ENCODE results near the gene DHODH.
"Not testable (repeated sequence)": the region's sequence is repeated elsewhere in the genome, so short reads cannot be mapped to it uniquely, and the experiment has no call there.

DHODH gene

DNA sequence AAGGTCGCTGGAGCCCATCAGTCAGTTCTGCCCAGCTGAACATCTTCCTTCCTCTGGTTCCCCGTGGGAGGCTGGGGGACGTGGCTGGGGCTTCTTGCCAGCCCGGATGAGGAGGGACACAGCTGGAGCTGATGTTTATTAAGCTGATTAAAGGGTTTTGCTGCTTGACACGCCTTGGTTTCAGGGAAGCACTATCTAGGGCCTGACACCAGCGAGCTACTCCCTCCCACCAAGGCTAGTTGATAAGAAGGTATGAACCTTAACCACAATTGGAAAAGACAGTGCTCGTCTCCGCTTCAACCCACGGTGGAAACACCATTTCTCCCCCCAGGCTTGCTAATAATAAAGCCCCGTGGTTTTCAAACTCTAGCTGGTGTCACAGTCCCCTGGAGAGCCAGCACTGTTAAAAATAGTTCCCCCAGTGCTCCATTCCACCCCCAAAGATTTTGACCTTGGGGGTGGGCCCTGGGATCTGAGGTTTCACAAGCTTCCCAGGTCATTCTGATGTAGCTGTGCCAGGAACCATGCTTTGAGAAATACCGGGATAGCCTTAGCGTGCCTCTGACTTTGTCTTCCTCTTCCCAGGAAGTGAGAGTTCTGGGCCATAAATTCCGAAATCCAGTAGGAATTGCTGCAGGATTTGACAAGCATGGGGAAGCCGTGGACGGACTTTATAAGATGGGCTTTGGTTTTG, 5.5 kb downstream of the DHODH start:
- DNase-seq: no peak

DNA sequence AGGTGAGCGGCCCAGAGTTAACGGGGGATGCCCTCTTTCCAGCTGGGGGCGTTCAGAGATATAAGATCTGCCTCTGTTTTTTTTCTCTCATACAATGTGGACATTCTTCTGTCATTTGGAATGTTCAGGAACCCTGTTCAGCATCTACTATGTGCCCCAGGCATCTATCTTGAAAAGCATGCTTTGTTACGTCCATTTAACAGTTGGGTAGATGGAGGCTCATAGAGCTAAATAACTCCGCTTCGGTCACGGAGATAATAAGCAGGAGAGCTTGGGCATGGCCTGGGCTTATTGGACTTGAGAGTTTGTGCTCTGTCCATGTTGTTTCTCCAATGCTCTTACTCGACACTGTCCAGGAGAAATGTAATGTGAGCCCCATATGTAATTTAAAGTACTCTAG, 6.1 kb downstream of the DHODH start:
- no peak for DNase-seq

DNA sequence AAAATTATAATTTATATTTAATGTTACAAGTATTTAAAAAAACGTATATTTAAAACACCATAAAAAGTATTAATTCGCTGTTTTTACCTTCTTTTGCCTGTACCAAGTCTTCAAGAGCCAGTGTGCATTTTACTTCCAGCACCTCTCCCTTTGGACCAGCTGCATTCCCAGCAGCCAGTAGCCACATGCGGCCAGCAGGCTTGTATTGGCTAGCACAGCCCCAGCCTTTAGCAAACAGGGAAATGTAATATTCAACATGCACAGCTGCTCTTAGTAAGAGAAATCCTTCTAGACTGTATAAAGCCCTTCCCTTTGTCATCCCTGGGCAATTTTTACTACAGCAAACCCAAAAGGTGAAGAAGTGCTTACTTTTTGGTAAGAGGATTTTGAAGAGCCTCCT, 6.6 kb downstream of the DHODH start:
- no peak for DNase-seq

DNA sequence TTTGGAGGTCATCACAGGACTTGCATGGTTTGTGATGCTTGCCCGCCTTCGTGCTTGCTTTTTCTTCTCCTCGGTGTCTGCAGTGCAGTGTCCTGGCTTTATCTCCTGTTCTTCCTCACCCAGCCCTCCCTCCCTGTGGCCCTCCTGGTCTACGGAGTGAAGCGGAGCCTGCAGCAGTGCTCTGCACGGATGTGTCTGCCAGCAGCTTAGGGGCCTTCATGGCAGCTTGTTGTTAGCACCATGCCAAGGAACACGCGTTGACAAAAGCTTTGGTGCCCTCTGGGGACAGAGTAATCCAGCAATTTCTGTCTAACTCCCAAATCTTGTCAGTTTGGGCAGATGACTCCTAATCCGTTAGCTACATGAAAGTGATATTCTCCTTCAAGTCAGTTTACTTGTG, 9.9 kb downstream of the DHODH start:
- DNase-seq: no peak

DNA sequence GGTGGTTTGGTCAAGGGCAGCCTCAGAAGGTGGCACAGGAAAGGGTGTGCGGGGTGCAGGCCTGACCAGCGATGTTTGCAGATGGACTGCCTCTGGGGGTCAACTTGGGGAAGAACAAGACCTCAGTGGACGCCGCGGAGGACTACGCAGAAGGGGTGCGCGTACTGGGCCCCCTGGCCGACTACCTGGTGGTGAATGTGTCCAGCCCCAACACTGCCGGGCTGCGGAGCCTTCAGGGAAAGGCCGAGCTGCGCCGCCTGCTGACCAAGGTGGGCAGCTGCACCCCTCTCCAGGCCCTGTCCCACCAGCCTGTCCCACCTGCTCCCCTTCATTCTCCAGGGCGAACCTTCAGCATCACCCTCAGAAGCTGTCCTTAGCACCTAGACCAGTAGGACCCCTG, 12.5 kb downstream of the DHODH start:
- no peak for DNase-seq

DNA sequence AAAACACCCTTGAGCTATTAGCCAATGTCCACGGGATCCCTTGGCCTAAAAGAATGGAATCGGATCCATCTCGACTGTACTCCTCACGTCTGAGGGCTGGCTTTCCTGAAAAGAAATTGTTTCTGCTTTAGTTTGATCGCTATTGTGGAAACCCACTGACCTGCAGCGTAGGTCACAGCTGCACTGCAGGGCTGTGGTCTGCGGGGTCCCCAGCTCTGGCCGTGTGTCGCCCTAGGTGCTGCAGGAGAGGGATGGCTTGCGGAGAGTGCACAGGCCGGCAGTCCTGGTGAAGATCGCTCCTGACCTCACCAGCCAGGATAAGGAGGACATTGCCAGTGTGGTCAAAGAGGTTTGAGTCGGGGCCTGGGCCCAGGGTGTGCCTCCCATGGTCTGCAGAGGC, 13.6 kb downstream of the DHODH start:
- no peak for DNase-seq

DNA sequence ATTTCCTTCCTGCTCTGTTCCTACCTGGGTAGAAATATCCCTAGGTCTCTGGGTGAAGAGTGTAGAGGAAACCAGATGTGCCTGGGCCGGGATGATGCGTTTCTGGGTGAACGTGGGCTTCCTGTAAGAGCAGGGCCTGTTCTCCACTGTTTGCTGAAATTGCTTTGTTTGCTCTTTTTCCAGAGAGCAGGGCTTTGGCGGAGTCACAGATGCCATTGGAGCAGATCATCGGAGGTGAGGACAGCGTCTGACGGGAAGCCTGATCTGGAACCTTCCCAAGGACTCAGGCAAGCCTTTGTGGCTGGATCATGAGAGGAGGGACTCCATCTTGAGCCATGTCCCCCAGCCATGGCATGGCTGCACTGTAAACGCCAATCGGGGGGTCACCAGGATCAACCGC, 15.4 kb downstream of the DHODH start:
- DNase-seq: no peak

DNA sequence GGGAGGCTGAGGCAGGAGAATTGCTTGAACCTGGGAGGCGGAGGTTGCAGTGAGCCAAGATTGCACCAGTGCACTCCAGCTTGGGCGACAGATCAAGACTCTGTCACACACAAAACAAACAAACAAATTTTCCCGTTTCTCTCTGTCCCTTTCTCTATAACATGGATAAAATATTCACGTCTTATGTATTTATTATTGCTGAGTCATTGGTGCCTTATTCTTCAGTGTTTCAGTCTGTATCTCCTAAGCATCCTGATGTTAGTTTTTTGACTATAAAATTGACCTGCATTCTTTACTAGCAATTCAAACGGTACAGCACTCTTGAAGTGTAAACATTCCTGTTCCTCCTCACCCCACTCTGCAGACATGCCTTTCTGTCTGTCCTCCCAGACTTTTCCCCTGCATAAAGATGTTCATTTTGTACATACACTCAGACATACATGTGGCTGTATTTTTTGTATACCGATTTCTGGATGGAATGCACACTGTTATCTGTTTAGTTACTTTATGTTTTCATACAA, 16.4 kb downstream of the DHODH start:
- DNase-seq: no peak

DNA sequence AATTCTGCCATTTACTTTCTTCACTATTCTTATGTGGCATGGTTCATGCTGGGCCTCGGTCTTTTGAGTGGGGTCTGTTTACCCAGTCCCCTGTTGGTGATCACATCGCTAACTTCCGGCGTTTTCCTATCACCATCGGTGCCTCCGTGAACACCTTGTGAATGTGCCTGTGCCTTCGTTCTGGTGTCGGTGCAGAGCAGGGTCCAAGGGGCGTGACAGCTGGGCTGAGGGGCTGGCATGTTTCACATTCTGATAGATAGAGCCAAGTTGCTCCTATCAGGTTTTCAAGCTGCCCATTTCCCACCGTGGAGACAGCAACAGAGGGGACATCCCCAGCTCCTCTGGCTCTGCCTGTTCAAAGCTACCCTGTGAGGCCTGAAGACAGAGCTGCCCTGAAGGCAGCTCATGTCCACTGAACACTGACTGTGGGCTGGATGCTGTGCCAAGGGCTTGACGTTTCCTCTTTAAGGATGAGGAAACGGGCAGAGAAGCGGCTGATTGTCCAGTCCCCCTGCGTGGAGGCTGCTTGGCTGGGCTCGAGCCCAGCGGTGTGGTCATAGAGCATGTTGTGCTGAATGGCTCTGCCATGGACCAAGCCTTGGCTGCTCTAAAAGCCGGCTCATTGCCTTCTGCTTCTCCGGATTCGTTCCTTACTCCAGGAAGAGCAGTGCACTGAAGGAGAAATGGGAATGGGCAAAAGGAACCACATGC, 17.0 kb downstream of the DHODH start:
- DNase-seq: no peak

DNA sequence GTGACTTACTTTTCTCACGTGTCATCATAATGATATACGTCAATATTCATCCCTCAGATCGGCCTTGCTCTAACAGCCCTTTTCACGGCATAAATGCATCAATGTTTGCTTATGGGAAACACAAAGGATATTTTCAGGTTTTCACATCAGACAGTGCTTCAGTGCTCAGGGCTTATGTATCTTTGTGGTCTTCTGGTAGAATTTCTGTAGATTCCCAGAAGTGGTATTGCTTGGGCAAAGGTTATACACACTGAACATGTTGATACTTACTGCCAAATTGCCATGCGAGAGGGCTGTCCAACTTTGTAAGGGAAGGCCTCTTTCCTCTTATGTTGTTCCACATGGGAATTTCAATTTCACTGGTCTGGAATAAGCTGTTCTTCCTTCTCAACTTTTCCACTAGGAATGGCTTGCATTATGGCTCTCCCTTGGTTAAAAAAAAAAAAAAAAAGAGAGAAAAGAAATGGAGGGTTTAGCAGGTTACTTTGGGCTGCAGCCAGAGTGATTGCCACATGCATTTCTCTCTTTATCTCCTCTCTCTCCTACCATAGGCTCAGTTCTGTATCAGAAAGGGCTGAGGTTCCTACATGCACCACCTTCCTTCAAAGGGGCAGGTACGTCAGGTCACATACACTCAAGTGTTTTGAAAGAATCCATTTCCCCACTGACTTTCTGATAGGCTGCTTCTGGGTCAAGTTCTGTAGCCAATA, 19.3 kb downstream of the DHODH start:
- DNase-seq: no peak

DNA sequence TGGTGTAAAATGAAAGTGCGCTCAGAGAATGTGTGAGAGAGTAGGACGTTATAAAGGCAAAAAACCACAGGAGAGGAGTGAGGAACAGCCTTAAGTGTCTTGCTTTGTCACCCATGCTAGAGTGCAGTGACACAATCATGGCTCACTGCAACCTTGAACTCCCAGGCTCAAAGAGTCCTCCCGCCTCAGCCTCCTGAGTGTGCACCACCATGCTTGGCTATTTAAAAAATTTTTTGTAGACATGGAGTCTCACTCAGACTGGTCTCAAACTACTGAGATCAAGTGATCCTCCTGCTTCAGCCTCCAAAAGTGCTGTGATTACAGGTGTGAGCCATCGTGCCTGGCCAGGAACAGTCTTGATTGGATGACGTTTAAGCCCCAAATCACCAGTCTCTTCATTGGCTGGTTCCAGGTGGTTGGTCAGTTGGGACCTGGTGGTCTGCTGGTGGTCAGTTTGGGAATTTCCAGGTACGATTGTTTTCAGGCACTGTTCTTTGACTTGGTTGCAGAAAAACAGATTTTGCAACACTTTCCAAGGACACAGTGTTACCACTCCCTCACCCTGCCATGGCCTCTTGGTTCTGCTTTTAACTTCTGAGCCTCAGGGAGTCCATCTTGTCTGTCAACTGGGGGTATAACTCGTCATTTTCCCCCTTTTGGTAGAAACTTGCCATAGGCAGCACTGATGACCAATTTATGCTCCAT, 21.2 kb downstream of the DHODH start:
- DNase-seq: no peak

DNA sequence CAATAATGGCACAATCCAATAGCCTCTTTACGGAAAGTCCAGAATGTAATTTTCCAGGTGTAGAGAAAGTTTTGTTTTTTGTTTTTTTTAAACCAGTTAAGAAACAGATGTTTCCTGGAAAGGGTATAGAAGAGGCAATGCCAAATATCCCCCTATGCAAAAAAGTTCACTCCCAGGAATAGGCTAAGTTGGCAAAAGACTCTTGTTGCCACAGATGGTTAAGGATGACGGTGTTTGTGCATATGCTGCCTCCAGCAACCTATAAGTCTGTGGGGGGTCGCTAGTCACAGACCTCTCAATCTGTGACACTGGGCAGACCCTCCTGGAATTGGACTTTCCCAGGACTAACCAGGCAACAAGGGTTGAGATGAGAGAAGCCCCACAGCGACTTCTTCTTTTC, 24.9 kb downstream of the DHODH start:
- DNase-seq: no peak

DNA sequence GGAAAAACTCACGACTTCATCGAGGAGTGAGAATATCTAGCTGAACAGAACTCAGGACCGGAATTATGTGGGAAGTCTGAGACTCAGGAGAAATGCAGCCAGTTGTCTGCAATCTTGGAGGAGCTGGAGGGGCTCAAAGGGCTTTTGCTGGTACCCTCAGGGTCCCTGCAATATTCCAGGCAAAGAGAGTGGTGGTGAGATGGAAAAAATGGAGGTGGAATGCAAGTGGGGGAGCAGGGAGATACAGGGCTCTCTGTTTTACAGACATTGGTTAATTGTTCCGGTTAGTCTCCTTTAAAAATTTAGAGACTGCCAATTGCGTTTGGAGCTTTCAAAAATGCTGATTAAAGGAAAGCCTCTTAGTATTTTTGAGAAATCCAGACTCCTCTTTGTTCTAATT, 27.6 kb downstream of the DHODH start:
- DNase-seq: no peak

DNA sequence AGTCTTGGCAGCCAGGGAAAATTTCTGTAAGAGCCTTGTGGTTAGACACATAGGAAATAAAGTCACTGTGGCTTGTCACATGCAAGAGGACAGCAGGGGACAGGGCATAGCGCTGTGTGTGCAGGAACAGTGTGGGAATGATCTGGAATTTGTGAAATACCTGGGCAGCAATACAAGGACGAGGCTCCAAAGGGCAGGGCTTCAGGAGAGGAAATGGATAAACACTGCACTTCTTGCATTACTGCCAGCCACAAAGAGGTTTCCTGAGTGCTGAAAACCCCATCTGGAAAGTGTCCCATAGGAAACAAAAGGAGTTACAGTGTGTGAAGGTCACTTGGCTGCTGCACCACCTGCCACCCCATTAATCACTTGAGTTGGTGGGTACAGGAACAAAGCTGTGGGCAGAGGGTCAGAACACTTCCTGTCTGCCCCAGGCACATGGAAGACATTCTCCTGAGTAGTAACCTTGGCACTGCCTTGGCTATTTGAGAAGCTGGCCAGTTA, 33.7 kb downstream of the DHODH start:
- DNase-seq: no peak

DNA sequence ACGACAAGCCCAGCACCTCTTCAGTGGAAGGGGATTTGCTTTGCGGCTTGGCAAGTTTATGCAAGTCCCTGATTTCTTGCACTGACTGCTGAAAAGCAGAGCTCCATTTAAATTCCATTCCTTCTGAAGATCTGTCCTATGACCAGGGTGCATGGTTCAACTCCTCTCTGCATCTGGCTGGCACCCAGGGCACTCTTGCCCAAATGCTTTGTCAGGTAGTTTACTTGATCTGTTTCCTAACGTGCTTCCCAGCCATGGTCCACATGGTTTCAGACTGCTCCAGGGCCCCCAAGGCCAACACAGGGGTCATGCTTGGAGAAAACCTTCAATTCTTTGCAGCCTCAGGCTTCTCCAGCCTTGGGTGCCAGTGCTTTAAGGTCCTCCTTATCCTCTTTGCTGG, 34.5 kb downstream of the DHODH start:
- DNase-seq: no peak

DNA sequence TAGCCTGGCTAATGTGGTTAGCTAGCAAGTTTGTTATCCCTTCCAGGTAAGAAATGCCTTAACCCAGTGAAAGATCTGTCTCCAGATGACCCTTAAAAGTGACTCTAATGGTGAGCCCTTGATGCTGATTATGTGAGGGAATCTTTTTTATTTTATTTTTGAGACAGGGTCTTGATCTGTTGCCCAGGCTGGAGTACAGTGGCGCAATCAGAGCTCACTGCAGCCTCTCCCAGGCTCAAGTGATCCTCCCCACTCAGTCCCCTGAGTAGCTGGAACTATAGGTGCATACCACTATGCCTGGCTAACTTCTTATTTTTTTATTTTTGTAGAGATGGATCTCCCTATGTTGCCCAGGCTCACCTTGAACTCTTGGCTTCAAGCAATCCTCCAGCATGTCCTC, 35.0 kb downstream of the DHODH start:
- no peak for DNase-seq

DNA sequence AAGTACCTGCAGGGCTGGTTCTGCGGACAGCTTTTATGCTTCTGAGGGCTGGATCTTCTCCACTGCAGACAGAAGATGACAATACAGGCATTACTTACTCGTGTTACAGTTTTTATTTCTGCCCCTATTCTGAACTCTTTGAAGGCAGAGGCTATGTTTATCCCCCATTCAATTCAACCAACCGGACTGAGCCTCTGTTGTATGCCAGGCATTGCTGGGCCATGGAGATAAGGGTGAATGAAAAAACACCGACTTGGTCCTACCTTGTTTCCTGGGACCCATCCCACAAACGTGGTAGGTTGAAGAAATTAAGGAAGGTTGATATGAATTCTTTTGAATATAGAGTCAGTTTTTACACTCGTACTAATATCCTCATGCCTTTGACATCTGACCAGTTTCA, 35.8 kb downstream of the DHODH start:
- no peak for DNase-seq

DNA sequence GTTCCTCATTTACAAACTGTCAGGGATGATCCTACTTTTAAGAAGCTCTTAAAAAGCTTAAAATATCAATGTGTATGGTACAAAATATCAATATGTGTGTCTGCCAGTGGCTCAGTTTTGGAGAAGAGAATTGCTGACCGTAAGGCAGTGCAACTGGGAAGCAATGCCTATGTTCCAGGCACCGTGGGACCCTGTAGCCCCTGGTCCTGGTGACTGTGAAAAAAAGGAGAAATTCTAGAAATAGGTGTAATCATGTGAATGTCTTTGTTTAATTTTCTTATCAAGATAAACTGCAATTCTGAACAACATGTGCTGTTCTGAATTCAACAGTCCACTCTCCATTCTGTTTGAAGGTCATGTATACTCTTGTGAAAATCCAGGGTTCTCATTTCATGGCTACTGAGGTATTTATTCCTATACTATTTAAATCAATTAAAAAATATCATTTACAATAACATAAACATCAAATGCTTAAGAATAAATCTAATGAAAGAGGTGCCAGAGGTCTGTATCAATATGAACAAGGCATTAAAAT, 36.3 kb downstream of the DHODH start:
- DNase-seq: no peak

DNA sequence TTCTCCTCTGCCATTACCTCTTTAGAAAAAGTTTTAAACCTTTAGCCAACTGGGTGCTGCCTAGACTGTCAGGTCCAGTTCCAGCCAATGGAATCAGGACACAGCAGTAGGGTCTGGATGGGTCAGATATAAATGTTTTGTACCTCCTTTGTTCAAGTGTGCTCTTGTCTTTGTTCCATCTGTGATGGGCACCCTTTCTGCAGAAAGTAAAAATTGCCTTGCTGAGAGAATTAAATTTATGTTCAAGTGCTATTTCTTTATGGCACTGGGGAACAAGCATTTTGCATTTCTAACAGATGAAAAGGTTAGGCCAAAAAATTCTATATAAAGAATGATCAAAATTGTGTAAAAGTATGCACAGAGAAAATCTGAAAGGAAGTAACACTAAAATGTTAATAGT, 40.6 kb downstream of the DHODH start:
- DNase-seq: no peak

DNA sequence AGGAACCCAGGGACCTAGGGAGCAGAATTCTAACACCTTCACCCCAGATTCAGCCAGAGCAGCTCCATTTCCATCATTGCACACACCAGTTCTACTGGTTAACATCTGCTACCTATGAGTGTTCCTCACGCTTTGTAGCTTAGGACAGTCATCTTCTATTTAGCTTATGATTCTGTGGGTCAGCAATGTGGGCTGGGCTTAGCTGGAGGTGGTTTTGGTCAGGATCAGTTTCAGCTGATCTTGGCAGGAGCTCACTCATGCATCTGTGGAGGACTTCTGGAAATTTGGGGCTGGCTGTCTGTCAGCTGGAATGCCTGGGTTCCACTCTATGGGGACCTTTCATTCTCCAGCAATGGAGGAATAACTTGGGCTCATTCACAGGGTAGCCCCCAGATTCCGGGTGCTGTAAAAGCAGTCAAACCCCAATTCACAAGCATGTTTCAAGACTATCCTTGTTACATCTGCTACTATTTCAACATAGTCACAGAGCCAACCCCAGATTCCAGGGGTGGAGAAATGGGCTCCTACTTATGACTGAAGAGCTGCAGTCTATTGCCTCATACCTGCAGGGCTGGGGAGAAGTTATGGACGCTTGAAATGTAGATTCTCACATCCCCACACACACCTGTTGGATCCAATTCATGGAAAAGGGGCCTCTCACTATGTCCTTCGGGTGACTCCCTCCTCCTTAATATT, 42.4 kb downstream of the DHODH start:
- DNase-seq: no peak

DNA sequence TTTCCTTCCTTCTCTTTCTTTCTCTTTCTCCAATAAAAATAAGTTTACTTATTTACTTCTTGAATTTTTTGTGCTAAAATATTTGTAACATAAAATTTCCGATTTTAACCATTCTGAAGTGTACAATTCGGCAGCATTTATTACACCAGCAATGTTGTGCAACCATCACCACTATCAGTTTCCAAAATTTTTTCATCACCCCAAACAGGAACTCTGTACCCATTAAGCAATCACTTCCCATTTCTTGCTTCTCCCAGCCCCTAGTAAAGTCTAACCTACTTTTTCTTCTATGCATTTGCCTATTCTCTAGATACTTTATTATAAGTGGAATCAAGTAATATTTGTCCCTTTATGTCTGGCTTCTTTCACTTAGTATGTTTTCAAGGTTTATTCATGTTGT, 43.3 kb downstream of the DHODH start:
- DNase-seq: no peak

DNA sequence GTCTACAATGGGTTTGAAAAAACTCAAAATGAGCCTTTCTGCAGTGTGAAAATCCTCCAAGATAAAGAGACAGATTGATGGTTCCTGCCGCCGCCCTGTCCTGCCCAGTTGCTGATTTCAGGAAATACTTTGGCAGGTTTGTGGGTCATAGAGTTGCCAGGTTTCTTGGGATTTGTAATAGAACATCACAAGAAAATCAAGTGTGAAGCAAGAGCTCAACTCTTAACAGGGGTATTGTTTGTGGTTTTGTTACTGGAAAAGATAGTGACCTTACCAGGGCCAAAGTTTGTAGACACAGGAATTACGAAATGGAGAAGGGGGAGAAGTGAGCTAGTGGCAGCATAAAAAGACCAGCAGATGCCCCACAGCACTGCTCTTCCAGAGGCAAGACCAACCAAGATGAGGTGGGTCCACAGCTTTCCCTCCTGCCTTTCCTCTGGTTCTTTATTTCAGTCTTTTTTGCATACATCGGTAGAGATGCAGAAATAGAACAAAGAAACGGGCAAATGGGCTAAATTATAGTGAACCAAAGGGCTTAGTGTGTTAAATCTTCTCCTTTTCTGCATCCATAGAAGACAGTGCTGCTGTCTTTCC, 45.8 kb downstream of the DHODH start, which contains the start of gene HP:
Gene HP (plus strand): TSS at position 252 of the 594 bp plus-strand sequence. CDS start 148 bp downstream, at position 400.
- not testable (repeated sequence) for DNase-seq
